CD14-positive monocyte (primary cell): ENCODE measurements around the gene TJP3. TPM values are rescaled to one million over a fixed set of nuclear protein-coding genes. Genes with fewer than 3 reads are reported as not detected.

Experiments
- DNase-seq, 3 donors: peaks; one replicate each; pipeline ENCODE4 v3.0.0-alpha.2; 2011 to 2022
- H2AFZ ChIP-seq: 2 replicates; pipeline ENCODE4 v1.6.0; 2012; ENCODE audit warnings: mild to moderate bottlenecking, low read depth, low read length, inconsistent platforms; ENCODE audit not compliant: insufficient read depth, poor library complexity, severe bottlenecking
- H3K27ac ChIP-seq, 2 donors: 1 replicate in 1 of 2; 2 replicates in 1 of 2; pipeline ENCODE4 v1.5.1; 2012 to 2013; ENCODE audit warnings: low read length in 2 of 2, control low read depth in 1 of 2, inconsistent platforms in 1 of 2, low read depth in 1 of 2, mild to moderate bottlenecking in 1 of 2
- H3K27me3 ChIP-seq, 2 donors: one replicate each; pipeline versions ENCODE4 v1.6.0 to v1.6.1; 2011 to 2013; ENCODE audit warnings: low read length in 2 of 2; ENCODE audit not compliant: control insufficient read depth in 2 of 2, insufficient read depth in 2 of 2
- H3K36me3 ChIP-seq, 2 donors: replicated peaks in 1 of 2; 1 replicate in 1 of 2; 2 replicates in 1 of 2; pipeline versions ENCODE4 v1.5.1 to v1.6.1; 2012 to 2013; ENCODE audit warnings: low read length in 2 of 2, control low read depth in 1 of 2, inconsistent platforms in 1 of 2, mild to moderate bottlenecking in 1 of 2; ENCODE audit not compliant: insufficient read depth in 2 of 2, control insufficient read depth in 1 of 2
- H3K4me1 ChIP-seq, 2 donors: 1 replicate in 1 of 2; 2 replicates in 1 of 2; pipeline versions ENCODE4 v1.5.1 to v1.6.1; 2012 to 2013; ENCODE audit warnings: low read length in 2 of 2, control low read depth in 1 of 2, inconsistent platforms in 1 of 2, mild to moderate bottlenecking in 1 of 2, moderate library complexity in 1 of 2; ENCODE audit not compliant: insufficient read depth in 2 of 2, control insufficient read depth in 1 of 2
- H3K4me2 ChIP-seq: replicated peaks from 2 replicates; pipeline ENCODE3; 2012; ENCODE audit warnings: low read length, moderate library complexity, mild to moderate bottlenecking; ENCODE audit not compliant: poor library complexity, severe bottlenecking; ENCODE audit errors: extremely low read depth
- H3K4me3 ChIP-seq, 3 experiments: fragments of 200-600 bp in 1 of 3; sonication (generic) in 1 of 3; replicated peaks in 1 of 3; 1 replicate in 2 of 3; 2 replicates in 1 of 3; pipeline ENCODE4 v1.5.1; 2011 to 2013; ENCODE audit warnings: low read length in 3 of 3, mild to moderate bottlenecking in 3 of 3, control low read depth in 2 of 3, low read depth in 2 of 3, inconsistent platforms in 1 of 3, moderate library complexity in 1 of 3
- H3K79me2 ChIP-seq: 2 replicates; pipeline ENCODE4 v1.6.0; 2012; ENCODE audit warnings: mild to moderate bottlenecking, control low read depth, inconsistent platforms, low read length, moderate library complexity; ENCODE audit not compliant: insufficient read depth
- H3K9ac ChIP-seq: 2 replicates; pipeline ENCODE4 v1.6.0; 2017; ENCODE audit warnings: low read length, mild to moderate bottlenecking; ENCODE audit not compliant: insufficient read depth, poor library complexity, severe bottlenecking
- H3K9me3 ChIP-seq, 2 donors: replicated peaks in 1 of 2; 1 replicate in 1 of 2; 2 replicates in 1 of 2; pipeline versions ENCODE4 v1.5.1 to v1.6.1; 2012 to 2013; ENCODE audit warnings: low read length in 2 of 2, control low read depth in 1 of 2; ENCODE audit not compliant: control insufficient read depth in 1 of 2, insufficient read depth in 1 of 2
- H4K20me1 ChIP-seq: 2 replicates; pipeline ENCODE4 v1.6.0; 2012; ENCODE audit warnings: mild to moderate bottlenecking, low read length, control low read depth, moderate library complexity; ENCODE audit not compliant: insufficient read depth
- H3K27ac Mint-ChIP-seq, 7 donors: one replicate each; pipeline ENCODE4 v1.8.0; 2020; ENCODE audit warnings: mild to moderate bottlenecking in 7 of 7, mixed read lengths in 7 of 7, moderate library complexity in 6 of 7, inconsistent platforms in 2 of 7
- H3K27me3 Mint-ChIP-seq, 3 donors: one replicate each; pipeline ENCODE4 v1.8.0; 2021 to 2022; ENCODE audit warnings: low read depth in 3 of 3, mild to moderate bottlenecking in 3 of 3, mixed read lengths in 3 of 3, moderate library complexity in 3 of 3, inconsistent platforms in 1 of 3
- H3K36me3 Mint-ChIP-seq, 2 donors: one replicate each; pipeline ENCODE4 v1.8.0; 2020; ENCODE audit warnings: mixed read lengths in 2 of 2, inconsistent platforms in 1 of 2, mild to moderate bottlenecking in 1 of 2
- H3K4me1 Mint-ChIP-seq: one replicate; pipeline ENCODE4 v1.8.0; 2020; ENCODE audit warnings: mild to moderate bottlenecking, mixed read lengths
- H3K4me3 Mint-ChIP-seq, 2 donors: one replicate each; pipeline ENCODE4 v1.8.0; 2020; ENCODE audit warnings: mild to moderate bottlenecking in 2 of 2, mixed read lengths in 2 of 2, moderate library complexity in 1 of 2
- H3K9me3 Mint-ChIP-seq, 7 donors: one replicate each; pipeline ENCODE4 v1.8.0; 2020 to 2022; ENCODE audit warnings: mixed read lengths in 7 of 7, mild to moderate bottlenecking in 6 of 7, moderate library complexity in 6 of 7, inconsistent platforms in 2 of 7
- CTCF ChIP-seq: fragments of 200-600 bp; IDR thresholded peaks from one replicate; pipeline ENCODE4 v1.8.0; 2022; ENCODE audit warnings: antibody characterized with exemption, mild to moderate bottlenecking
- WGBS: methylation state at CpG from one replicate; pipeline ENCODE4 v1.1.5; 2013; ENCODE audit warnings: missing lambda C conversion rate; ENCODE audit not compliant: insufficient coverage; 5-methylcytosine and 5-hydroxymethylcytosine counted together
- intact Hi-C, 2 donors: fragments of 100-400 bp; cut with micrococcal nuclease; formaldehyde crosslinking; loops; one replicate each; pipeline versions ENCODE4 v1.15.0 to v1.15.1; 2023
- polyA plus RNA-seq, 3 donors: library from polyadenylated mRNA; depleted of rRNA in 1 of 3; unstranded in 2 of 3; stranded (reverse) in 1 of 3; fragments of 300-500 nt in 2 of 3; fragments of >200 nt in 1 of 3; fragmentation: Illumina TruSeq in 2 of 3; gene quantifications; 1 replicate in 2 of 3; 2 replicates in 1 of 3; pipeline ENCODE4 v1.2.3, GENCODE V29; 2012 to 2021

The TJP3 gene
- polyA plus RNA-seq, 3 donors = 0.01 TPM; not detected in 2

GRCh38 chr19:3700242-3701032 lies 7.7 kb upstream of the TJP3 start, which contains the start of gene PIP5K1C:
TSS of gene PIP5K1C (minus strand) at chr19:3700468. CDS start at chr19:3700390, 78 bp downstream.
- H3K27me3 ChIP-seq = no peaks in the 10 kb centered on the region
- peaks cover 20% of the 10 kb centered on the region for H3K4me1 Mint-ChIP-seq
- DNase-seq = peak; percentile 80 to 86 (median 84)
- peaks cover 46% of the 10 kb centered on the region for H3K79me2 ChIP-seq
- H3K4me3 ChIP-seq = peak within 1 kb of the TSS; percentile 56 to 96 (median 96)
- WGBS = 2% methylated on average over 76 of the region's 82 CpGs
- no peaks in the 10 kb centered on the region for H3K9me3 Mint-ChIP-seq
- intact Hi-C loops = no loop called here
- TF ChIP-seq CTCF = peak; percentile 81
- H3K4me3 Mint-ChIP-seq = peak within 1 kb of the TSS; percentile 89 to 95
- peak within 1 kb of the TSS; percentile 87 for H3K9ac ChIP-seq
- peaks cover 4 to 22% of the 10 kb centered on the region in 2 donors for H3K36me3 Mint-ChIP-seq
- peak within 1 kb of the TSS; percentile 71 for H2AFZ ChIP-seq
- H3K4me1 ChIP-seq = peaks cover 11 to 13% of the 10 kb centered on the region in 2 donors
- no peaks in the 10 kb centered on the region for H3K9me3 ChIP-seq
- H3K27ac Mint-ChIP-seq = peak within 1 kb of the TSS; percentile 87 to 94 (median 92)
- peak within 1 kb of the TSS; percentile 100 for H3K4me2 ChIP-seq
- H3K27me3 Mint-ChIP-seq = peaks cover 1 to 11% (median 7%) of the 10 kb centered on the region in 3 donors
- peak within 1 kb of the TSS; percentile 85 to 90 for H3K27ac ChIP-seq
- H4K20me1 ChIP-seq = peaks cover 44% of the 10 kb centered on the region
- peaks cover 6 to 7% of the 10 kb centered on the region in 2 donors for H3K36me3 ChIP-seq

- peaks cover 19% of the 10 kb centered on the region for H3K4me1 Mint-ChIP-seq
- no peak overlapping the region for H3K4me3 ChIP-seq
- H4K20me1 ChIP-seq = peaks cover 37% of the 10 kb centered on the region
- H3K36me3 ChIP-seq = peaks cover 0 to under 1% of the 10 kb centered on the region in 2 donors
- DNase-seq = no peak
- intact Hi-C loops = no loop called here
- no peak overlapping the region for H3K4me2 ChIP-seq
- H3K36me3 Mint-ChIP-seq = peaks cover under 1 to 14% of the 10 kb centered on the region in 2 donors
- H3K27ac ChIP-seq = no peak overlapping the region
- no peaks in the 10 kb centered on the region for H3K9me3 Mint-ChIP-seq
- H3K79me2 ChIP-seq = peaks cover 38% of the 10 kb centered on the region
- H3K27me3 Mint-ChIP-seq = peaks cover 1 to 18% (median 7%) of the 10 kb centered on the region in 3 donors
- peaks cover 13 to 17% of the 10 kb centered on the region in 2 donors for H3K4me1 ChIP-seq
- no peak for TF ChIP-seq CTCF
- H3K27ac Mint-ChIP-seq = no peak overlapping the region
- WGBS = 0% methylated on average over 1 of the region's 1 CpG
- no peaks in the 10 kb centered on the region for H3K9me3 ChIP-seq
- no peak overlapping the region for H3K9ac ChIP-seq
- no peak overlapping the region for H3K4me3 Mint-ChIP-seq
- no peaks in the 10 kb centered on the region for H3K27me3 ChIP-seq
- no peak overlapping the region for H2AFZ ChIP-seq
Observed at GRCh38 chr19:3701200-3701599, 7.0 kb upstream of the TJP3 start.
